GM10266 (cell line): ENCODE results near the gene VGLL4.

ENCODE experiments used
- DNase-seq: peaks from one replicate; pipeline ENCODE4 v3.0.0; 2012; ENCODE audit errors: extremely low spot score
- TF ChIP-seq, protein P1 (sequence below): IDR thresholded peaks from 2 replicates; pipeline ENCODE4 v1.5.1; 2012; ENCODE audit warnings: mild to moderate bottlenecking, low read depth; ENCODE audit not compliant: control insufficient read depth, insufficient read depth; ENCODE audit errors: missing control alignments

VGLL4 gene

DNA sequence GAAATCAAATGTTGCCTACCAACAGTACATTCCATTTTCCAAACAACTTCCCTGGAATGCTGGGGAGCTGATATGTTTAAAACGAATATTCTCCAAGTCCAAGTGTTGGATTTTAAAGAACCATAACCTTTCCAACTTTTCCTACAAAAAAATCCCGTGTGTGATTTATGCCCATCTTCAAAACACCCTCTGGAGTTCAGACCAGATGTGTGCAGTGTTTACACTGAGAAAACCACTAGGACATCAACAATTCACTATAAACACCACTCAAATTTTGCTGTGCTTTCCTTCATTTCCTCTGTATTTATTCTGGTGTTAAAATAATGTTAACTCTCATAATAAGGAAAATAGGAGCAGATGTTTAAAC, 2.4 kb downstream of the VGLL4 start:
- no peak for DNase-seq
- TF ChIP-seq, protein P1, sequence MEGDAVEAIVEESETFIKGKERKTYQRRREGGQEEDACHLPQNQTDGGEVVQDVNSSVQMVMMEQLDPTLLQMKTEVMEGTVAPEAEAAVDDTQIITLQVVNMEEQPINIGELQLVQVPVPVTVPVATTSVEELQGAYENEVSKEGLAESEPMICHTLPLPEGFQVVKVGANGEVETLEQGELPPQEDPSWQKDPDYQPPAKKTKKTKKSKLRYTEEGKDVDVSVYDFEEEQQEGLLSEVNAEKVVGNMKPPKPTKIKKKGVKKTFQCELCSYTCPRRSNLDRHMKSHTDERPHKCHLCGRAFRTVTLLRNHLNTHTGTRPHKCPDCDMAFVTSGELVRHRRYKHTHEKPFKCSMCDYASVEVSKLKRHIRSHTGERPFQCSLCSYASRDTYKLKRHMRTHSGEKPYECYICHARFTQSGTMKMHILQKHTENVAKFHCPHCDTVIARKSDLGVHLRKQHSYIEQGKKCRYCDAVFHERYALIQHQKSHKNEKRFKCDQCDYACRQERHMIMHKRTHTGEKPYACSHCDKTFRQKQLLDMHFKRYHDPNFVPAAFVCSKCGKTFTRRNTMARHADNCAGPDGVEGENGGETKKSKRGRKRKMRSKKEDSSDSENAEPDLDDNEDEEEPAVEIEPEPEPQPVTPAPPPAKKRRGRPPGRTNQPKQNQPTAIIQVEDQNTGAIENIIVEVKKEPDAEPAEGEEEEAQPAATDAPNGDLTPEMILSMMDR = no peak

DNA sequence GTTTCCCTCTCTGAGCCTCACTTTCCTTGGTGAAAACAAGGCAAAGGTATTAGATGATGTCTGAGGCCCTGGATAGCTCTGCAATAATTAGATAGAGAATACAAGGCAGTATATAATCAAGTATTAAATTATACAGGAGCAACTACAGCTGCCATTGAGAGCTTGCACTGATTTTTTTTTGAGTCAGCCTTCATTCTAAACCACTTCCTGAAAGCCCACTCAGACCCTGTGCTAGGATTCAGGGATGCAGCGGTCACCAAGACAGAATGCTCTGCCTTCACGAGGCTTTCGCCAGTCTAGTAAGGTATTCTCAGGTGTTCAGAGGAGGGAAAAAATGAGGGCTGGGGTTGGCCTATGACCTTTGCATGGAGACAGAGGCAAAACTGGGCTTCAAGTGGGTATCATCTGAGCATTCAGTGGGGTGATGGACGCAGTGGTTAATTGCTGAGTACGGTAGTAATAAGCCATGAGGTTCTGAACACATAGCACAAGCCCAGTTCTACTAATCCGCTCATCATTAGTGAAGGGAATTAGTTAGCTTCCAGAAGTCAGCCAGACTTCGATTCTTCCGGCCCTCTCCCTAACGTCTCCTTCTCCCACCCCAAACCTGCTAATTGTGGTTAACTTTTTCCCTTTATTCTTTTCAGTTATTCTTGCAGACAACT, 3.6 kb downstream of the VGLL4 start:
- TF ChIP-seq, protein P1 = no peak
- DNase-seq = no peak

DNA sequence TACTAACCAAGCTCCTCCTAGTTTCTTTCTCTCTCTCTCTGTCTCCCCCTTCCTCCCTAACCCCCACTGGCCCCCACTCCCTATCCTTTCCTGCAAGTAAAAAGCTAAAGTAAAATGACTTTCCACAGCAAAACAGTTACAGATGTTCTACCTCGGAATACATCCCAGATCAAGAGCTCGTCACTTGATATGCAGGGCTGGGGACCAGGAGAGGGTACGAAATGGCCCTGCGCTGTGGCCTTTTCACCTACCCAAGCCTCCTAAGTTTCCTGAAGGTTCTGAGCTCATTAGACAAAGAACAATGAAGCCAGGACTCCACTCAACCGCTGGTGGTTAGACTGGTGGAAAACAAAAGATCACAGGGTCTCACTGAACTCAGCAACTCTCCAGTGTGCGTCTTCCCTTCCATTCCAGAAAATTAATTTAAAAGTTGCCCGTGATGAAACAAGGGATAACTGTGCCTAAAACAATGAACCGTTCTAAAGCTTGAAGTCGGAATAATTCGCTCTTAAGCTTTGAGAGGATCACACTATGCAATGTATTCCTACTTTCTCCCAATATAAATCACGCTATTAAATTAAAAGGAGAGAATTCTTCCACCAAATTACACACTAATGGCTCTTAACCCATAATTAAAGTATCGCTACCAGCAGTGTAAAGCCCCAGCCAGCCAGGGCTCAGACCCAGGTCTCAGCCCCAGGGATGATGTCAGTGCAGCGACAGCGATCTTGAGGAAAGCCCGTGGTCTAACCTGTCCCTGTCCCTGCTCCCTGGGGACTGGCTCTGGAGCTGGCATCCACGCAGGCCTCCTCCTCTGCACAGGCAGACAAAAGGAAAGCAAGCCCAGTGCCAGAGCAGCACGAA, 5.0 kb downstream of the VGLL4 start:
- TF ChIP-seq, protein P1 = no peak
- no peak for DNase-seq

DNA sequence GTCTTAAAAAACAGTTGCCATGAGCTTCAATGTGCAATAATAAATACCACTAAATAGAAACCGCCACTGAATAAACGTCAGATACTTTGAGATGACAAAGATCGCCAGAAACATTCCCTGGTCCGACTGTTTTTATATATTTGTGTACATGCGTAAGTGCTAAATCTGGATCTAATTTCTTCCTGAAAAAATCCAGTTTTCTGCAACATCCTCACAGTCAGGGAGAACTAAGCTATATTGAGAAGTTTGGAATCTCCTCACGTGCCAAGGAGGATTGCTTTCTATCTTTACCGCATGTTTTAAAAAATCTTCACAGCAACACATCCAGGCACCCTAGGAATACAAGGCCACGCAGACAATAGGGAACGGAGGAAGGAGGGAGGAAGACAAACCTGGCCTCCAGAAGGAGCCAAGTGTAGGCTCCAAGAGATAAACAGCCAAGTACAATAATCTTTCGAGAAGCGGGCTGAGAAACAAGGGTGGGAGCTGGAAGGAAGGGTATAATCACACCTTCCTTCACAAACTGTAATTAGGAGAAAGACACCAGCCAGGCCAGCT, 5.7 kb downstream of the VGLL4 start:
- TF ChIP-seq, protein P1 = no peak
- no peak for DNase-seq

DNA sequence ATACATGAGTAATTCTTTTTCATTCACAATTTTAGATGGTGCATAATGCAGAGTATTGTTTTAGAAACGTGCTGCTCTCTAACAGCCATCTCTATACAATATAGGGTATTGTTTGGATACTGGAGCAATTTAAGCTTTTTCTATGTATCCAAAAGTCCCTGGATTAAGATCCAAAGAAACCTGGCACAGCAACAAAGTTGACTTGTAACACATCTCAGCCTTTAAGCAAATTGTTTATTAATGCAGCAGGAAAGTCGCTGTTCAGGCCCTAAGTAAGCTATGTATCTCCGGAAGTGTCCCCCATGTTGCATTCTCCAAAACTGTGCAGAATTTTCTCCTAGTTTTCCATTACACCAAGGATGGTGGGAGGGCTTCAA, 7.3 kb downstream of the VGLL4 start:
- DNase-seq = no peak
- TF ChIP-seq, protein P1 = no peak

DNA sequence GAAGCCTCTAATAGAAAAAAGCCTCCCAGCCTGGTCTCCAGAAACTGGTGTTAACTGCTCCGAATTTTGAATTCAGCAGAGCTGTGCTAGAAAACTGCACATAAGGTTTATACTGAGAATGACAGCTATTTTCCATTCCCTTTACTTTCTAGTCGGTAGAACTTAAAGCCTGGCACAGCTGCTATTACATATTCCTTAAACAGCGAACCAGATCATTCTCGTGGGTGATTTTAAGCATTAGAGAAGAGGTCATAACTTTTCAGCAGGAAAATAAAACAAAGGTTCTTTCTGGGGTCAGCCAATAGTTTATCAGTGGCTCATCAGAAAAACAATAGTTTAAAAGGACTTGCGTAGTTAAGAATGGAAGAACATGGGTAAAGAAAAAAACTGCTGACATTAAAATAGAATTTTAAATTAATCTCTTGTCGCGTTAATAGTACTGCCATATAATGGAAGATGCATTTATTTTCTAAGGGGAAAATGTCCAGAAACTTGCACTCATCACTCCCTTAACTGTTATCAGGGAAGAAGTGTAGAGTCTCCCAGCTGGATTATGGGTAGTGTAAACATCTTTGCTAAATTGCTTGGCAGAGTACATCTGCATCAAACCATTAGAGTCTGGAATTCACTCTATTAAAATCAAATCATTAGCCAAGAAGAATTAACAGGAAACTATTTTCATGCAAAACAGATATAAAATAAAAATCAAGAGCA, 7.9 kb downstream of the VGLL4 start:
- no peak for DNase-seq
- TF ChIP-seq, protein P1 = no peak
